HCT116 (cell line): ENCODE data around the gene ADAMTS9.

ENCODE experiments used
- CEBPB ChIP-seq: IDR thresholded peaks from 2 replicates; pipeline ENCODE4 v1.6.1; 2012; ENCODE audit warnings: low read depth
- EZH2phosphoT487 ChIP-seq: fragments of 200-600 bp; IDR thresholded peaks from 2 replicates; pipeline ENCODE4 v1.6.1; 2018; ENCODE audit warnings: antibody characterized with exemption, borderline replicate concordance
- POLR2A ChIP-seq: IDR thresholded peaks from 2 replicates; pipeline ENCODE4 v1.7.0; 2011; ENCODE audit warnings: borderline replicate concordance; ENCODE audit not compliant: insufficient read depth, insufficient read length; ENCODE audit errors: extremely low read depth
- POLR2AphosphoS5 ChIP-seq: IDR thresholded peaks from 2 replicates; pipeline ENCODE4 v1.6.1; 2011; ENCODE audit warnings: mild to moderate bottlenecking, low read depth, low read length, moderate library complexity
- RAD21 ChIP-seq: IDR thresholded peaks from 2 replicates; pipeline ENCODE4 v1.6.1; 2012; ENCODE audit warnings: low read depth, mild to moderate bottlenecking
- YY1 ChIP-seq: IDR thresholded peaks from 2 replicates; pipeline ENCODE4 v1.6.1; 2011; ENCODE audit warnings: low read length, low read depth, moderate library complexity, mild to moderate bottlenecking; ENCODE audit not compliant: insufficient replicate concordance; ENCODE audit errors: extremely low read depth
- TF ChIP-seq, protein P1 (sequence below), 3 experiments: fragments of 200-600 bp in 1 of 3; sonication (generic) in 1 of 3; IDR thresholded peaks in 2 of 3; conservative IDR thresholded peaks in 1 of 3; 2 replicates each; pipeline ENCODE4 v1.5.1; 2012 to 2017; ENCODE audit warnings: low read depth in 2 of 3, low read length in 2 of 3, antibody characterized with exemption in 1 of 3, borderline replicate concordance in 1 of 3, control low read depth in 1 of 3, mild to moderate bottlenecking in 1 of 3, mixed read lengths in 1 of 3, mixed run types in 1 of 3, moderate library complexity in 1 of 3; ENCODE audit not compliant: insufficient read depth in 1 of 3
- TF ChIP-seq, protein P2 (sequence below): IDR thresholded peaks from 2 replicates; pipeline ENCODE4 v1.6.1; 2012; ENCODE audit warnings: low read depth

- TF ChIP-seq, protein P1, sequence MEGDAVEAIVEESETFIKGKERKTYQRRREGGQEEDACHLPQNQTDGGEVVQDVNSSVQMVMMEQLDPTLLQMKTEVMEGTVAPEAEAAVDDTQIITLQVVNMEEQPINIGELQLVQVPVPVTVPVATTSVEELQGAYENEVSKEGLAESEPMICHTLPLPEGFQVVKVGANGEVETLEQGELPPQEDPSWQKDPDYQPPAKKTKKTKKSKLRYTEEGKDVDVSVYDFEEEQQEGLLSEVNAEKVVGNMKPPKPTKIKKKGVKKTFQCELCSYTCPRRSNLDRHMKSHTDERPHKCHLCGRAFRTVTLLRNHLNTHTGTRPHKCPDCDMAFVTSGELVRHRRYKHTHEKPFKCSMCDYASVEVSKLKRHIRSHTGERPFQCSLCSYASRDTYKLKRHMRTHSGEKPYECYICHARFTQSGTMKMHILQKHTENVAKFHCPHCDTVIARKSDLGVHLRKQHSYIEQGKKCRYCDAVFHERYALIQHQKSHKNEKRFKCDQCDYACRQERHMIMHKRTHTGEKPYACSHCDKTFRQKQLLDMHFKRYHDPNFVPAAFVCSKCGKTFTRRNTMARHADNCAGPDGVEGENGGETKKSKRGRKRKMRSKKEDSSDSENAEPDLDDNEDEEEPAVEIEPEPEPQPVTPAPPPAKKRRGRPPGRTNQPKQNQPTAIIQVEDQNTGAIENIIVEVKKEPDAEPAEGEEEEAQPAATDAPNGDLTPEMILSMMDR (IDR thresholded peaks at IDR 0.05 in 2 of 3, conservative IDR thresholded peaks at IDR 0.05 in 1 of 3; ENCODE audit: borderline replicate concordance in 1 of 3, insufficient read depth in 1 of 3, low read depth in 2 of 3, low read length in 2 of 3), result no peak
- TF ChIP-seq POLR2A, result no peak
- no peak for TF ChIP-seq RAD21
- TF ChIP-seq, protein P2, sequence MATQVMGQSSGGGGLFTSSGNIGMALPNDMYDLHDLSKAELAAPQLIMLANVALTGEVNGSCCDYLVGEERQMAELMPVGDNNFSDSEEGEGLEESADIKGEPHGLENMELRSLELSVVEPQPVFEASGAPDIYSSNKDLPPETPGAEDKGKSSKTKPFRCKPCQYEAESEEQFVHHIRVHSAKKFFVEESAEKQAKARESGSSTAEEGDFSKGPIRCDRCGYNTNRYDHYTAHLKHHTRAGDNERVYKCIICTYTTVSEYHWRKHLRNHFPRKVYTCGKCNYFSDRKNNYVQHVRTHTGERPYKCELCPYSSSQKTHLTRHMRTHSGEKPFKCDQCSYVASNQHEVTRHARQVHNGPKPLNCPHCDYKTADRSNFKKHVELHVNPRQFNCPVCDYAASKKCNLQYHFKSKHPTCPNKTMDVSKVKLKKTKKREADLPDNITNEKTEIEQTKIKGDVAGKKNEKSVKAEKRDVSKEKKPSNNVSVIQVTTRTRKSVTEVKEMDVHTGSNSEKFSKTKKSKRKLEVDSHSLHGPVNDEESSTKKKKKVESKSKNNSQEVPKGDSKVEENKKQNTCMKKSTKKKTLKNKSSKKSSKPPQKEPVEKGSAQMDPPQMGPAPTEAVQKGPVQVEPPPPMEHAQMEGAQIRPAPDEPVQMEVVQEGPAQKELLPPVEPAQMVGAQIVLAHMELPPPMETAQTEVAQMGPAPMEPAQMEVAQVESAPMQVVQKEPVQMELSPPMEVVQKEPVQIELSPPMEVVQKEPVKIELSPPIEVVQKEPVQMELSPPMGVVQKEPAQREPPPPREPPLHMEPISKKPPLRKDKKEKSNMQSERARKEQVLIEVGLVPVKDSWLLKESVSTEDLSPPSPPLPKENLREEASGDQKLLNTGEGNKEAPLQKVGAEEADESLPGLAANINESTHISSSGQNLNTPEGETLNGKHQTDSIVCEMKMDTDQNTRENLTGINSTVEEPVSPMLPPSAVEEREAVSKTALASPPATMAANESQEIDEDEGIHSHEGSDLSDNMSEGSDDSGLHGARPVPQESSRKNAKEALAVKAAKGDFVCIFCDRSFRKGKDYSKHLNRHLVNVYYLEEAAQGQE, result no peak
- TF ChIP-seq CEBPB, result no peak
- no peak for TF ChIP-seq EZH2phosphoT487
- TF ChIP-seq POLR2AphosphoS5, result no peak
- TF ChIP-seq YY1, result no peak
Observed at GRCh38 chr3:64556046-64556445, 131.8 kb downstream of the ADAMTS9 start.
